G401.6 (cell line): Measurements from ENCODE around the gene CASP12.

Experiments
- FAIRE-seq: peaks from 2 replicates; lab custom pipeline; 2012; peaks lifted over from hg19 to GRCh38; lab: Jason Lieb, UNC

CASP12 gene

DNA sequence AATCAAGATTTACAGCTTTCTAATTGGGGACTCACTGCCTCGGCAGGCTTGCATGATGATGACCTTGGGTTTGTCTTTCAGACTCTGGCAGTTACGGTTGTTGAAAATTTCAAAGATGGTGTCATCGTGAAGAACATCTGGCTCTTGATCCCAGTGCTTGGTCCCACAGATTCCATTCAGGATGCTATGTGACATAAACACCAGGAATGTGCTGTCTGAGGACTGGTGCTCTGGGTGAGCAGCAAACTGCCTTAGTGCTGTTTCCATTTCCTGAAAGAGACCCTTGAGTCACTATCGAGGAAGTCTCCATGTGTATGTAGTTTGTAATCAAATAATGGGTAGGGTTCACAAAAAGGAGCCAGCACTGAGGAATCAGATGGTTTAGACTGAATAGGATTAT is 7.1 kb downstream of the CASP12 start:
- no peak for FAIRE-seq

GRCh38 chr11:104883342-104883741 is 14.9 kb downstream of the CASP12 start:
- FAIRE-seq = no peak

DNA sequence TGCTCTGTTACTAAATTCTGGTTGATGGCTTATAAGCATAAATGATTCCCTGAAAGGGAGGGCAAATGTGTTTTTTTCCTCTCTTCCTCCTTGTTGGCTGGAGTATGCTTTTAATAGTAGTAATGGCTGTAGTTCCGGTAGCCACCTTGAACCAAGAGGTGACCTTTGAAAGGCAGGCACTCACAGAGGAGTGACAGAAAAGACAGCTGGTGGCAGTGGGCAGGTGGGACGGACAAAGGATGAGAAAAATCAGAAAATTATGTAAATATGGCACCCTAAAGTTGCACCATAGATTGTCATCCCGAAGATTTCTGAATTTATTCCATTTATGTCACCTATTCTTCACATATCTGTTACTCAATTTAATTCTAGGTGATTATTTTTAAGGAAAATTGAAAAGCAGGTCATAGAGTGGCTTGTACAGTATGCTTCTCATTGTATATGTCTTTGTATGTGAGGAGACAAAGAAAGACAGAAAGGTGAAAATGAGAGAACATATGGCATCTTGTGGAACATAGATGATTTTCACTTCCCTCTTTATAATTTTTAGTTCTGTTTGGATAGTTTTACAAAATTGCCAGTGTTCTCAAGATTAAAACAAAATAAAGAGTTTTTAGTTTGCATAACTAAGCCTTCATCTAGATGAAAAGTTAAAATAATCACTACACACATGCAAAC is 17.0 kb downstream of the CASP12 start:
- no peak for FAIRE-seq

DNA sequence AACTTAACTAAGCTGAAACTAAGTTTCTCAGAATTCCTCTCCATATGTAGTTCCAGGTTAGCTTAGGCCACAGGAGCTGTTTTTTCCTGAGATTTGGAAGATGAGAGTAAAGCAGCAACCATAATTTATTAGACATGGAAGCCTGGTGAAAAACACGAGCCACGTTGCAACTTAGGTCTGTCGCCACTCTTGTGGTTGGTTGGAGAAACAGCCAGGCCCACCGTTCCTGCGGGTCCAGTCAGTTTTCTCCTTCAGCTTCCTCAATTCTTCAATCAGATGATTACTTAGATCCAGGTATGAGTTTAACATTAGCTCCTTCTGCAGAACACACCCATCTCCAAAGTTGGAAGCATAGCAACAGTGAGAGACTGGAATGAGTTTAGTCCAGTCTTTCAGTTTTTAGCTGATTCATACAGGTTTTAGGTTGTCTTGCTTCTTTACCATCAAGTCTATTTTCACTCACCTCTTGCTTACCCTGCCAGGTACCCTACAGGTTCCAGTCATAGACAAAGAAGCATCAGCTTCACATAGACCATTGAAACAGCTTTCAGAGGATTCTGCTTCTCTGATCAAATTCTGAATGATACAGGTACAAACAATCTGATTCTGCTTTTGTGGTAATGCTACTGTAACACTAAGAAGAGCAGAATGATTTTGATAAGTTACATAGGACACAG is 18.6 kb downstream of the CASP12 start:
- FAIRE-seq = no peak

DNA sequence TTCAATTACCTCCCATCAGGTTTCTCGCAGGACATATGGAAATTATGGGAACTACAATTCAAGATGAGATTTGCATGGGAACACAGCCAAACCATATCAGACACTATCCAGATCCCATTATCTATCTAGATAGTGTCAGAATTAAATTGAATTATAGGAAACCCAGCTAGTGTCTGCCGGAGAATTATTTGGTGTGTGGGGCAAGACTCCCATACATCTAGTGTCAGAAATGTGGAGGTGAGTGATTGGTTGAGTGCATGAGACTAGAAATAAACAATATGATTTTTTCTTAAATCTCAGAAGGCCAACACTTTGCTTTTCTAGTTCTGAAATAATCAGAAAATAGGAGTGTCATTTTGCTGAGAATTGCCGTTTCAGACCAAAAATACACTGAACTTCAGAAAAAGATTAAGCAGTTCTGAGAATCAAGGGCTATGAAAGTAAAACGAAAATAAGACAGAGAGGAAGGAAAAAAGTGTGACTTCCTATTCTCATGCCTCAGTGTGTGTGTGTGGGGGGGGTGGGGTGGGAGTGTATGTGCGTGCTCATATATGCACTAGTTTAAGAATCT is 21.3 kb downstream of the CASP12 start:
- FAIRE-seq = no peak

GRCh38 chr11:104876324-104876723 is 21.9 kb downstream of the CASP12 start:
- FAIRE-seq = no peak

DNA sequence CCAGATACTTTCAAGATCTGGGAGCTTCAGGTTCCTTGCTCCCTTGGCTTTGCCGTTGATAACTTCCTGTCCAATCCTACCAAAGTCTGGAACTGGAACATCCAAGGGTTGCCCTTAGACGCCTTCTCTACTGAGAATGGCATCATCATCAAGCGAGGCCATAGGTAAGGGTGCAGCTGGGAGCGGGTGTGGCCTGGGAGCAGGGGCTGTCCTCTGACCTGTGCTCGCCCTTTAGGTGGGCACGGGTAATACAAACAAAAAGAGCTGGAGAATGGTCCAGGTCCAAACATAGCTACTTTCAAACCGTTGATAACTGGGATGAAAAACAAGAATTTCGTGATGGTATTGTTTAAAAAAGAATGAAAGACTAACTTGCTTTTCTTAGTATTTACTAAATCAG is 25.0 kb downstream of the CASP12 start:
- FAIRE-seq = no peak

GRCh38 chr11:104872393-104872792 is 25.9 kb downstream of the CASP12 start:
- FAIRE-seq = no peak

DNA sequence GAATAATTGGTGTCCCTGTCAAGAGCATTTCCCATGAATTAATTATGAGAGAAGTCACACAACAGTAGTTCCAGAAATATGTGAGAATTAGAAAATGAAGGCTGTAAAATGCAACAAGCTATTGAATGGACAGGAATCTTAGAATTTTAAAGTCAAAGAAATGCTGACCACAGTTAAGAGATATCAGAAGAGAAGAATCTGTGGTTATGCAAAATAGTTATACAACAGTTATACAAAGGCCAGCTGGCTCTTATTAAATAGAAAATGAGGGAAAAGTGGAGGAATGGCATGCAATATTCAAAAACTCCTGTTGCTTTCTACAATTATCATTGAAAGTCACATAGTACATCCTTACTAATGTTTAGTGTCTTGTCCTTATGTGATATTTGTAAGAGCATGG is 27.4 kb downstream of the CASP12 start:
- FAIRE-seq = no peak

DNA sequence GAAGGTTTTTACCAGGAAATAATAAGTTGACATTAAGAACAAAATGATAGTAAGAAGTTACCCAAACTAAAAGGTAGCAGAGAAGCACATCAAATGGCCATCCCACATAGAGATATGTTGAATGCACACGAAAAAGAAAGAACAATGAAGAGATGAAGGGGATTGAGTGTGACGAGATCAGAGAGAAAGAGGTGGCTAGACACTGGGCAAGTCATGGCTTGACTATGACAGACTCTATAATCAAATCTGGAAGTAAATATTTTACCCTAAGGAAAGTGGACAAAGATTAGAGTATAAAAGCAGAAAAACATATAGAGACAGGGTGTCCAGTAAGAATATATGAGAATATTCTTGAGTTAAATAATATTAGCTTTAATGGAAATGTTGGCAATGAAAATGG is 31.4 kb downstream of the CASP12 start:
- FAIRE-seq = no peak

DNA sequence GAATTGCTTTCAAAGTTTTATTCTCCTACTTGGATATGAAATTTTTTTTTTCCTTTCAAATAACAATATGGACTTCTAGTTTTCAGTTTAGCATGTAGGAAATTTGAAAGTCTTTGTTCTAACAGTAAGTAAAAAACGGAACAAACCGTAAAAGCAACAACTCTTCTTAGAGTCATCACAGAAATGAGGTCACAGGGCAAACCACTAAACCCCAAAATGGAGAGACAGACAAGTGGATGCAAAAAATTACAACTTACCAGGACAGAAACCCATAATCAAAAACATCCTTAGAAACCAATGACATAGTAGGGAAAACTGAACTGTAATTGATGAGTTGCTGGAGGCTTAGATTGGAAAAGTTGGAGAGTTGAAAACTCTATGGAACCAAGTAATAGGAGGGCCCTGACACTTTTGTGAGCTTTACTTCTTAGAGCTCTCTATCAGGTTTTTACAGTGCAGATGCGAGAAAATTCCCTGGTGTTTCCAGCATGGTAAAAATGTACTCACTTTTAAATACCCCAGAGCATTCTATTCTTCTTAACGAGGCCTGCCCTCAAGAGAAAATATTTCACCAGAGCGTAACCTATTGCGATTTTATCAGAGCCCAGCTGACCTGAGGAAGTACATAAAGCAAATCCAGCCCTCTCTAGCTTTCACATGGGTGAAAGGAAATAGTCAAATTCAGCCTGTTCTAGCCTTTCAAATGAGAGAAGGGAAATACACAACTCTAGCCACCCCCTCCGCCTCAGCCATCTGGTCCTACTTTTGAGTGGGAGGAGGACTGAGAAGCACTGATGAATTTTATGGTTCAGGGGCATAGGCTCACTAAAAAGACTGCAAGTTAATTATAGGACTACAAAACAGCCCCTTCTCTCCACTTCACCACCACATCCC is 39.1 kb downstream of the CASP12 start:
- no peak for FAIRE-seq

GRCh38 chr11:104856607-104857006 is 41.7 kb downstream of the CASP12 start:
- FAIRE-seq = no peak

GRCh38 chr11:104855965-104856364 is 42.3 kb downstream of the CASP12 start:
- no peak for FAIRE-seq

- no peak for FAIRE-seq
These were observed 45.0 kb downstream of the CASP12 start for GRCh38 chr11:104853276-104853675.

GRCh38 chr11:104852811-104853210 is 45.4 kb downstream of the CASP12 start:
- no peak for FAIRE-seq

GRCh38 chr11:104846216-104846615 is 52.0 kb downstream of the CASP12 start:
- FAIRE-seq = no peak

DNA sequence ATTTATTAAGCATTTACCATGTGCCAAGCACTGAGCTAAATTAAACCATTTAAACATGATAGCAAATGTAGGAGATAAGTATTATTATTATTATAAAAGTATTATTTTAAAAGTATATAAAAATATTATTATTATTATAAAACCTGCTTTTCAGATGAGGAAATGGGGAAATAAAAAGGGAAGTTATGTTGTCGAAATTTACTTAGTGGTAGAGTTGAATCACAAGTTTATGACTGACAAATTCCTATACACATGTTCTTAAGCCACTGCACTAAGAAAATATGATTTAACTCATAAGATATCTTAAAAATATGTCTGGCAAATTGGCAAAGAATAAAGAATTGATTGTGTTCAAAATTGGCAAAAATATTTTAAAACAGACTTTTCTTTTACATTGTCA is 53.8 kb downstream of the CASP12 start:
- FAIRE-seq = no peak

DNA sequence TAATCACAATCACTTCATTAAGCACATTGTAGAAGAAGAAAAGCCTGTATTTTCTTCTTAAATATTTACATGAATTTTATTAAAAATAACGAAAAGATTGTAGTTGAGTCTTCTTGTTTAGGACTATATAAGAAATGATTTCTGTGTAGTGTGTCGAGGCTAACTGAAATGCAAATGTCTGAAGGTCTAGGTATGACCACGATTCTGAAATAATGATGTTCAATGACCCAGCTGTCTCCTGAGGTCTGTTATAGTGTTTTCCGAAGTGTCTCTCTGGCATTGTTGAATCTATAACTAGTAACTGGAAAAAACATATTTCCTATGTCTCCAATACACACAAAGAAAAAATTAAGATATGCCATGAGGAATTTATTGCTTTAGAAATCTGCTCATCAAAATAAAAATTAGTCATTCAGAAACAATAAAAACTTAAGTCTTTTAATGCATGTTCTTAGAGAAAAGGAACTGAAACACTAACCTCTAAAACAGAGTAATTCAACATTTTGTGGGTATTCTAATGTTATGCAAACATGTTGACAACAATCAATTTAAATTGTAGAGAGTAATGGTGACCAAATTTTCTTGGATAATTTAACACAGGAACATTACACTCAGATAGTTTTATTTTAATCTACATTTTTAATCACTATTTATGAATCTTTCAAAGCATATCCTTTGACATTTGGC is 55.0 kb downstream of the CASP12 start:
- FAIRE-seq = no peak

GRCh38 chr11:104841973-104842525 is 56.2 kb downstream of the CASP12 start:
- no peak for FAIRE-seq

GRCh38 chr11:104841185-104841584 is 57.1 kb downstream of the CASP12 start:
- no peak for FAIRE-seq

GRCh38 chr11:104837969-104838639 is 60.2 kb downstream of the CASP12 start:
- no peak for FAIRE-seq
